Epidermal melanocyte (primary cell): ENCODE data around the gene CALHM4.
"Not testable (repeated sequence)": the region's sequence is repeated elsewhere in the genome, so short reads cannot be mapped to it uniquely, and the experiment has no call there.

Experiments used
- DNase-seq: peaks from one replicate; pipeline ENCODE4 v3.0.0; 2011; ENCODE audit warnings: low spot score; ENCODE audit not compliant: insufficient read length

CALHM4 gene

DNA sequence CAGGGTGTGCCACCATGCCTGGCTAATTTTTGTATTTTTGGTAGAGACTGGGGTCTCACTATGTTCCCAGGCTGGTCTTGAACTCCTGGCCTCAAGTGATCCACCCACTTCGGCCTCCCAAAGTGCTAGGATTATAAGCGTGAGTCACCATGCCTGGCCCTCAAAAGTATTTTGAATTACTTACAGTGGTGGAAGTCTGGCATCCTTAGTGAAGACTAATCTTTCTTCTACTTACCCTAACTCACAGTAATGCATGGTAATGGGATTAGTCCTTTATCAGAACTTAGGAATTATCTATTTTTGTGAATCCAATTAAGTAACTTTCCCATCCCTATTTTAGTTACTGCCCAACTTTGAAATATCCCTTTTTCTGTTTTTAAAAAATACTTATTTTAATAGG is 21.7 kb downstream of the CALHM4 start:
- no peak for DNase-seq

- DNase-seq, result no peak
Measured at GRCh38 chr6:116577486-116577885, 23.9 kb downstream of the CALHM4 start.

DNA sequence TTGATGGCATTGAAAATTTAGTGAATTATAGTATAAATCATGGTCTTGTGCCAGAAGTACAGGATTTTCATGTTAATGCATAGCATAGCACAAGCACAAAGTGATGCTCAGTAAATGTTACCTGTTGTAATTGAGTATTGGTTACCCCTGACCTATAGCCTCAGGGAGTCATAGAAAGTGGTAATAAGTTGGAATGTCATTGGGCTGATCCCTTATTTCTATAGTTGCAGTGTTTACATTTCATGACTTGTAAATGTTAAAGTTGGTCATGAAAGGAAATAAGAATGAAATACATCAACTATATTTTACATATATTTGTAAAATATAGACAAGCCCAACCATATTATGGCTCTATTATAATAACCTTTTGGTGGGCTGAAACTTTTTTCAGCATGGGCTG is 24.8 kb downstream of the CALHM4 start:
- no peak for DNase-seq

- DNase-seq, result no peak
Measured at GRCh38 chr6:116579143-116579542, 25.6 kb downstream of the CALHM4 start.

GRCh38 chr6:116580198-116580597 is 26.6 kb downstream of the CALHM4 start:
- no peak for DNase-seq

- no peak for DNase-seq
Measured at GRCh38 chr6:116586276-116586675, 32.7 kb downstream of the CALHM4 start.

DNA sequence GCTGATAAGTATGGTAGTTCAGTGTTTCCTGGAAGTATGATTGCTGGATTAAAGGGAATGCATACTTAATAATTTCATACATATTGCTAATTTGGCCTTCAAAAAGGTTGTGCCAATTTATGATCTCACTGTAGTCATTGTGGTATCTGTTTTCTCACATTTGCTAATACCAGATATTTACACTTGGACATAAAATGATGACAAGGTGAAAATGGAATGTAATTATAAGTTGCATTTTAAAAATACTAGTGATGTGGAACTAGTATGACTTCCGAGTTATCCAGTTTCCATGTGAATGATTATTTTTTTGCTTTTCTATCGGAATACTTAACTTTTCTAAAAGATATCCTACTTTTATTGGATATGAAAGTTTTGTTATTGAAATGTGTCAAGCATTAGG is 33.2 kb downstream of the CALHM4 start:
- DNase-seq, result no peak

GRCh38 chr6:116595247-116595646 is 41.7 kb downstream of the CALHM4 start:
- no peak for DNase-seq

GRCh38 chr6:116596815-116597214 is 43.3 kb downstream of the CALHM4 start:
- DNase-seq, result no peak

- not testable (repeated sequence) for DNase-seq
Measured at GRCh38 chr6:116603916-116604315, 50.4 kb downstream of the CALHM4 start.

DNA sequence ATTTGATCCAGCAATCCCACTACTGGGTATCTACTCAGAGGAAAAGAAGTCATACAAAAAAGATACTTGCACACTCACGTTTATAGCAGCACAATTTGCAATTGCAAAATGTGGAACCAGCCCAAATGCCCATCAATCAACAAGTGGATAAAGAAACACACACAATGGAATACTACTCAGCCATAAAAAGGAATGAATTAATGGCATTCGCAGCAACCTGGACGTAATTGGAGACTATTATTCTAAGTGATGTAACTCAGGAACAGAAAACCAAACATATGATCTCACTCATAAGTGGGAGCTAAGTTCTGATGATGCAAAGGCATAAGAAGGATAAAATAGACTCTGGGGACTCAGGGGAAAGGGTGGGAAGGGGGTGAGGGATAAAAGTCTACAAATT is 51.3 kb downstream of the CALHM4 start:
- not testable (repeated sequence) for DNase-seq

DNA sequence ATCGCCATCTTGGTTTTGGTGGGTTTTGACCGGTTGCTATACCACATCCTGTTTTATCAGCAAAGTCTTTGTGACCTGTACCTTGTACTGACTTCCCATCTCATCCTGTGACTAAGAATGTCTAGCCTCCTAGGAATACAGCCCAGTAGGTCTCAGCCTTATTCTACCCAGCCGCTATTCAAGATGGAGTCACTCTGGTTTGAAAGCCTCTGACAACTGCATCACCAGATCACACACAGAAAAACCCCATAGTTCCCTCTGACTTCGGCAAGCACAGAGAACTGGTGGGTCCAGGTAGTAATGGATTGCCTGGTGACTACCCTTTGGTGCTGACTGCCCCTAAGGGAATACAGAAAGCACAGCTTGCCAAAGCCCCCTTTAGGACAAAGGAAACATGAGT is 52.4 kb downstream of the CALHM4 start:
- DNase-seq, result no peak
